HepG2 (cell line): Measurements from ENCODE around the gene SMYD5. TPM values are rescaled to one million over a fixed set of nuclear protein-coding genes. Genes with fewer than 3 reads are reported as not detected.

Experiments used
- FOXM1 ChIP-seq: sonication (generic); formaldehyde crosslinking; IDR thresholded peaks from 2 replicates; pipeline ENCODE4 v1.5.0; 2020; ENCODE audit warnings: missing genetic modification reagents
- HNF4A ChIP-seq: sonication (generic); formaldehyde crosslinking; IDR thresholded peaks from 2 replicates; pipeline ENCODE4 v1.4.0; 2020; ENCODE audit warnings: missing genetic modification reagents
- HNRNPUL1 ChIP-seq: fragments of 200-400 bp; formaldehyde crosslinking; IDR thresholded peaks from 2 replicates; pipeline ENCODE4 v1.6.1; 2017; ENCODE audit warnings: low read depth, mild to moderate bottlenecking, low read length, moderate library complexity
- SIN3A ChIP-seq: IDR thresholded peaks from 2 replicates; pipeline ENCODE4 v1.6.1; 2011; ENCODE audit warnings: low read depth, mild to moderate bottlenecking, control low read depth, low read length, borderline replicate concordance
- SP4 ChIP-seq: sonication (generic); formaldehyde crosslinking; IDR thresholded peaks from 2 replicates; pipeline ENCODE4 v1.8.1; 2023; ENCODE audit warnings: mild to moderate bottlenecking, missing genetic modification reagents
- TBX3 ChIP-seq: fragments of 450-650 bp; IDR thresholded peaks from 2 replicates; pipeline ENCODE4 v1.6.1; 2017; ENCODE audit warnings: antibody characterized with exemption, mild to moderate bottlenecking, inconsistent platforms, borderline replicate concordance
- TEAD2 ChIP-seq: sonication (generic); formaldehyde crosslinking; IDR thresholded peaks from 2 replicates; pipeline ENCODE4 v1.9.0; 2021; ENCODE audit warnings: missing genetic modification reagents
- TRAFD1 ChIP-seq: sonication (generic); formaldehyde crosslinking; IDR thresholded peaks from 2 replicates; pipeline ENCODE4 v1.5.1; 2020; ENCODE audit warnings: missing genetic modification reagents, mild to moderate bottlenecking, borderline replicate concordance
- ZBTB33 ChIP-seq: sonication (generic); formaldehyde crosslinking; IDR thresholded peaks from 2 replicates; pipeline ENCODE4 v1.4.0; 2020; ENCODE audit warnings: missing genetic modification reagents
- ZBTB40 ChIP-seq, 2 experiments: fragments of 450-650 bp in 1 of 2; sonication (generic) in 1 of 2; formaldehyde crosslinking in 1 of 2; IDR thresholded peaks; 2 replicates each; pipeline versions ENCODE4 v1.6.1 to v1.8.0; 2016 to 2022; ENCODE audit warnings: antibody characterized with exemption in 1 of 2, mild to moderate bottlenecking in 1 of 2, missing genetic modification reagents in 1 of 2
- ZNF18 ChIP-seq: sonication (generic); formaldehyde crosslinking; IDR thresholded peaks from 2 replicates; pipeline ENCODE4 v1.8.0; 2022; ENCODE audit warnings: mild to moderate bottlenecking, missing genetic modification reagents; ENCODE audit not compliant: insufficient replicate concordance
- ZNF331 ChIP-seq: sonication (generic); formaldehyde crosslinking; IDR thresholded peaks from 2 replicates; pipeline ENCODE4 v1.4.0; 2020; ENCODE audit warnings: missing genetic modification reagents
- ZNF33A ChIP-seq: sonication (generic); formaldehyde crosslinking; IDR thresholded peaks from 2 replicates; pipeline ENCODE4 v1.5.1; 2020; ENCODE audit warnings: missing genetic modification reagents, mild to moderate bottlenecking, moderate library complexity, borderline replicate concordance
- ZNF430 ChIP-seq: sonication (generic); formaldehyde crosslinking; IDR thresholded peaks from 2 replicates; pipeline ENCODE4 v1.9.0; 2021; ENCODE audit warnings: mild to moderate bottlenecking, missing genetic modification reagents
- polyA plus RNA-seq, 8 experiments: library from polyadenylated mRNA; depleted of rRNA in 3 of 8; stranded (reverse) in 7 of 8; unstranded in 1 of 8; fragments of >200 nt; fragmentation: Illumina TruSeq in 4 of 8; extraction: Trizol in 4 of 8; gene quantifications; 2 replicates each; pipeline versions ENCODE4 v1.2.1 to v1.2.3, GENCODE V29; 2011 to 2016; ENCODE audit warnings: low read depth in 4 of 8, missing spikeins in 1 of 8, mixed read lengths in 1 of 8; ENCODE audit not compliant: insufficient read depth in 1 of 8
- total RNA-seq, 5 experiments: library from RNA; depleted of rRNA; stranded (reverse); fragments of >200 nt; fragmentation: Illumina TruSeq; extraction: Trizol; gene quantifications; 2 replicates each; pipeline ENCODE4 v1.2.3, GENCODE V29; 2016; ENCODE audit warnings: low read depth in 1 of 5

SMYD5 gene
- total and polyA plus RNA-seq, 2 of the 13 experiments (the other 11 are each of a cell fraction or from before 2014, with no cell fraction given): 55.8 to 70.4 TPM

GRCh38 chr2:73262108-73262651 is 48.1 kb downstream of the SMYD5 start (continued):
- TF ChIP-seq SP4 (CRISPR knock-in tag) (no peak), ZNF430 (no peak), SIN3A (peak; percentile 44; the same call in 1 of the 2 replicates), ZNF331 (CRISPR knock-in tag) (peak; percentile 98), HNF4A (CRISPR knock-in tag) (peak; percentile 97), HNRNPUL1 (no peak), ZNF33A (no peak), ZBTB40 (IDR thresholded peaks at IDR 0.05) (no peak), ZBTB40 (CRISPR knock-in tag; IDR thresholded peaks at IDR 0.05) (peak; percentile 57; the same call in 1 of the 2 replicates), ZNF18 (CRISPR knock-in tag) (no peak), TRAFD1 (CRISPR knock-in tag) (no peak), ZBTB33 (CRISPR knock-in tag) (no peak), FOXM1 (CRISPR knock-in tag) (no peak), TEAD2 (CRISPR knock-in tag) (no peak), TBX3 (peak; percentile 75; the same call in 1 of the 2 replicates)
